ENCODE data around the gene HCN1.

Gene HCN1

DNA sequence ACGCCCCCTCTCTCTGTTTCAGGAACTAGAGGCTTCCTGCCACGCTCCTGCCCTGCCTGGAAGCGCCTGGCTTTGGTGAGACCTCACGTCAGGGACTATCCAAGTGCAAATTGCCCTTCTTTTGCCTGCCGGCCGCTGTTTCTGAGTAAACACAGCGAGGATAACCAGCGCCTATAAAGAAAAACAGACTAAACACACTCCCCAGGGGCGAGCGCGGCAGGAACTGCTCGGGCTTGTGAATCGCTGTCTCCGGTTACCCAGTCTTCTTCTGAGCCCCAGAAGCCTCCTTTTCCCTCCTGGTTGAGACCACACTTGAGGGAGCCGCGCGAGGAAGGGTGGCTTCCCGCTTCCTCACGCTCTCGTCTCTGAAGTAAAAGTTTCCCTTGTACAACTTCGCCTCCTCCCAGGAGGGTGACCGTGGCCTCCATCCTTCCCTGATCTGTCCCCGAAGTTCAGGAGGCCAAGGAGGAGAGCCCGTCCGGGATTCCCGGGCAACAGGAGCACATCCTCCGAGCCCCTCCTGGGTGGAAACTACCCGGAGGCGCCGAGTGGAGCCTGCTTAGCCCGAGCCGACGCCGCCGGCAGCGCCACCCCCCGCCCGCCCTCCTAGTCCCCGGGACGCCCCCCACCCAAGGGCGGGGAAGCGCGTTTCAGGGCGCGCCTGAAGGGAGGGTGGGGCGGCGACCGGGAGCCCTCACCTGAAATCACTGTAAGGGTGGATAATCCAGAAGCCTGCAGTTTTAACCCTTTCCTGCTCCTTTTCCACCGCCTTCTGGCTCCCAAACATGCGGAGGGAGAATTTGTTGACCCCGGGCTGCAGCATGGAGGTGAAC lies 993 bp downstream of the HCN1 start:
- no peak overlapping the region for H3K27ac ChIP-seq
- peaks cover 60% of the 10 kb centered on the region for H3K27me3 ChIP-seq
- no peaks in the 10 kb centered on the region for H3K36me3 ChIP-seq
- TF ChIP-seq, protein P1, sequence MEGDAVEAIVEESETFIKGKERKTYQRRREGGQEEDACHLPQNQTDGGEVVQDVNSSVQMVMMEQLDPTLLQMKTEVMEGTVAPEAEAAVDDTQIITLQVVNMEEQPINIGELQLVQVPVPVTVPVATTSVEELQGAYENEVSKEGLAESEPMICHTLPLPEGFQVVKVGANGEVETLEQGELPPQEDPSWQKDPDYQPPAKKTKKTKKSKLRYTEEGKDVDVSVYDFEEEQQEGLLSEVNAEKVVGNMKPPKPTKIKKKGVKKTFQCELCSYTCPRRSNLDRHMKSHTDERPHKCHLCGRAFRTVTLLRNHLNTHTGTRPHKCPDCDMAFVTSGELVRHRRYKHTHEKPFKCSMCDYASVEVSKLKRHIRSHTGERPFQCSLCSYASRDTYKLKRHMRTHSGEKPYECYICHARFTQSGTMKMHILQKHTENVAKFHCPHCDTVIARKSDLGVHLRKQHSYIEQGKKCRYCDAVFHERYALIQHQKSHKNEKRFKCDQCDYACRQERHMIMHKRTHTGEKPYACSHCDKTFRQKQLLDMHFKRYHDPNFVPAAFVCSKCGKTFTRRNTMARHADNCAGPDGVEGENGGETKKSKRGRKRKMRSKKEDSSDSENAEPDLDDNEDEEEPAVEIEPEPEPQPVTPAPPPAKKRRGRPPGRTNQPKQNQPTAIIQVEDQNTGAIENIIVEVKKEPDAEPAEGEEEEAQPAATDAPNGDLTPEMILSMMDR (IDR thresholded peaks at IDR 0.05), result no peak
- no peak overlapping the region for H3K4me3 ChIP-seq (ENCODE audit: low read depth in 1 of 2, low read length in 1 of 2)
- H3K4me1 ChIP-seq (ENCODE audit: control insufficient read depth in 1 of 2, insufficient read depth in 1 of 2, low read depth in 1 of 2, low read length in 1 of 2), result no peaks in the 10 kb centered on the region
- no peaks in the 10 kb centered on the region for H3K9me3 ChIP-seq

DNA sequence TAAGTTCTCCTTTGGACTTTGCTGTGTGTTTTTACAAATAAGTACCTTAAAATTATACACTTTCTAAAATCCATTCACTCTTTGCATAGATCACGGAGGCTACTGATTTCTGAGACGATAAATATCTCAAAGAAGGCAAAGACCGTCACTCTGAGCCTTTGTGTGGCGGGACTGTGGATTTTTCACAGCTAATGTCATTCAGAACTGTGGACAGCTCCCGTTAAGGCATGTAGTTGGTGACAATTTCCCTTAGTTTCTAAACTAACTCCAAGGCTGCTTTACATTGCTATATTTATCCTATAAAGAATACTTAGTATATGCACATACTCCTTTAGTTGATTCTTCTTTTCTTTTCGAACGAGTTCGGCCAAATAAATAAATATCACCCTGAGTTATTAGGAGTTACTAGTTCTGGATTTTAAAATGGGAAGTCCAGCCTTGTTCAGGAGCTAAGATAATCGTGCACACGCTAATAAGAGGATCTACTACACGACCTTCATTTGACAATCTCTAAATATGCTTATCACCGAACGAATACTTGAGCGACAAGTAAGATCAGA lies 1.8 kb downstream of the HCN1 start:
- no peak overlapping the region for H3K27ac ChIP-seq
- no peaks in the 10 kb centered on the region for H3K4me1 ChIP-seq (ENCODE audit: control insufficient read depth in 1 of 2, insufficient read depth in 1 of 2, low read depth in 1 of 2, low read length in 1 of 2)
- H3K4me3 ChIP-seq (ENCODE audit: low read depth in 1 of 2, low read length in 1 of 2), result no peak overlapping the region
- H3K36me3 ChIP-seq, result no peaks in the 10 kb centered on the region
- H3K9me3 ChIP-seq, result no peaks in the 10 kb centered on the region
- TF ChIP-seq, protein P1 (IDR thresholded peaks at IDR 0.05), result no peak
- peaks cover 60% of the 10 kb centered on the region for H3K27me3 ChIP-seq

DNA sequence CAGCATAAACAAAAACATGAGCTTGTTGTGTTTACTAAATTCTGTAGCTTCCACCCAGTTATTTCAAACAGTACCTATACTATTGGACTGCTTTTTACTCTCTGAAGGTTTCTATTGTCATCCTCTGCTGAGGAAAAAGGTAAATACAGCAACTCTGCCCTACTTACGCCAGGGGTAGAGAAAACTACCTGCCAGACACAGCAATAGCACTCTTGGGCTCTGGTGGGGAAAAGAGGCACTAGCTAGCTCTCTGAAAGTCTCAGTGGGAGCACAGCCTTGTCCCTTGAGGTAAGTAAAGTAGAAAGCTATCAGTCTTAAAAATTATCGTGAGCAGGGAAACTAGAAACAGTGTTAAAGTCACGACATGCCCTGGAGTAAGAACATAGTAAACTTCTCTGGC lies 3.7 kb downstream of the HCN1 start:
- no peaks in the 10 kb centered on the region for H3K9me3 ChIP-seq
- H3K4me1 ChIP-seq (ENCODE audit: control insufficient read depth in 1 of 2, insufficient read depth in 1 of 2, low read depth in 1 of 2, low read length in 1 of 2), result no peaks in the 10 kb centered on the region

DNA sequence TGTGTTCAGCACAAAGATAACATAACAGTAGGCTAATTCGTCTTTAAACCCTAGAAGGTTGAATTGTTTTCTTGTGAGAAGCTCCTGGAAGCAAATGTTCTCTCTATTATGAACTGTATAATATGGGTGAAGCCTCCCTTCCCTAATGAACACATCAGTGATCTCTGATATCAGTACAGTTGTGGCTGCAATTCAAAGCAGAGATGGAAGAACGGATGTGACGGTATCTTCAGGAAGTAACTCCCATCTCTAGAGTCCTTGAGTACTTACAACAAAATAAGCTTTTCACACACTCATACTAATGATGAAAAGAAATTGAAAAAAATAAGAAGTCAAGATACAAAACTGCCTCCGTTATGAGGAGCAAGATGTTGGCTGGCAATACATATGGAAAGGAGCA lies 4.5 kb downstream of the HCN1 start:
- Histone ChIP-seq H3K4me1 (ENCODE audit: control insufficient read depth in 1 of 2, insufficient read depth in 1 of 2, low read depth in 1 of 2, low read length in 1 of 2) (no peaks in the 10 kb centered on the region), H3K4me3 (ENCODE audit: low read depth in 1 of 2, low read length in 1 of 2) (no peak overlapping the region), H3K9me3 (no peaks in the 10 kb centered on the region), H3K27ac (no peak overlapping the region), H3K36me3 (no peaks in the 10 kb centered on the region), H3K27me3 (peaks cover 43% of the 10 kb centered on the region)
- TF ChIP-seq, protein P1 (IDR thresholded peaks at IDR 0.05), result no peak

More for the DNA sequence above, 3.7 kb downstream of the HCN1 start:
- no peak overlapping the region for H3K27ac ChIP-seq
- H3K36me3 ChIP-seq, result no peaks in the 10 kb centered on the region
- TF ChIP-seq, protein P1 (IDR thresholded peaks at IDR 0.05), result no peak
- H3K27me3 ChIP-seq, result peaks cover 51% of the 10 kb centered on the region
- no peak overlapping the region for H3K4me3 ChIP-seq (ENCODE audit: low read depth in 1 of 2, low read length in 1 of 2)

DNA sequence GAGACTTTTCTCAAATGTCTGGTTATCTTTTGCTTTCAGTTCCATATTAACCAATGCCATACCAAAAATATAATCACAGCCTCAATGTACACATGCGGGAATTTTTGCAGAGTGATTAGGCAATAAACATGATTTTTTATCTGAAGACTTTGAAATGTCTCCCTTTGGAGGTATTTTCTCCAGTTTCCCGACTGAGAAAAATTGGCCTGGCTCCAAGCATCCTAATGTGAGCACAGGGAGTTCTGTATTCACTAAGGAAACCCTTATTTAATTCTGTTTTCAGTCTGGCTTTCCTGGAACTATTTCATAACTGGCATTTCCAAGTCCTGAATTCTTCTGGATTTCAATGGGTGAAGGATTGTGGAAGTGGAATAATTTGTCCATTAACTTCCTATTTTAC lies 8.5 kb downstream of the HCN1 start:
- H3K4me3 ChIP-seq (ENCODE audit: low read depth in 1 of 2, low read length in 1 of 2), result no peak overlapping the region
- H3K9me3 ChIP-seq, result no peaks in the 10 kb centered on the region
- H3K27ac ChIP-seq, result no peak overlapping the region
- no peaks in the 10 kb centered on the region for H3K36me3 ChIP-seq
- H3K27me3 ChIP-seq, result peaks cover 5% of the 10 kb centered on the region
- H3K4me1 ChIP-seq (ENCODE audit: control insufficient read depth in 1 of 2, insufficient read depth in 1 of 2, low read depth in 1 of 2, low read length in 1 of 2), result no peaks in the 10 kb centered on the region
- TF ChIP-seq, protein P1 (IDR thresholded peaks at IDR 0.05), result no peak
